Hematopoietic multipotent progenitor cell treated with erythropoietin and hydrocortisone succinate and interleukin-3 and kit ligand, for 17 days (in vitro differentiated cells): ENCODE data around the gene PCNX4.

Experiments
- DNase-seq: peaks from one replicate; pipeline ENCODE4 v3.0.0-alpha.2; 2015; ENCODE audit warnings: low spot score

The PCNX4 gene

GRCh38 chr14:60174352-60175254 lies 82.9 kb downstream of the PCNX4 start:
- DNase-seq: no peak

GRCh38 chr14:60175255-60175902 lies 83.7 kb downstream of the PCNX4 start:
- no peak for DNase-seq

- DNase-seq: no peak
Observed at GRCh38 chr14:60178164-60178563, 86.4 kb downstream of the PCNX4 start.

GRCh38 chr14:60178820-60179219 lies 87.1 kb downstream of the PCNX4 start:
- no peak for DNase-seq

GRCh38 chr14:60179431-60179869 lies 87.7 kb downstream of the PCNX4 start:
- no peak for DNase-seq

- no peak for DNase-seq
Observed at GRCh38 chr14:60183138-60183537, 91.4 kb downstream of the PCNX4 start.

- DNase-seq: no peak
Observed at GRCh38 chr14:60183741-60184140, 92.0 kb downstream of the PCNX4 start.

GRCh38 chr14:60184146-60184904 lies 92.6 kb downstream of the PCNX4 start:
- DNase-seq: peak; percentile 84

GRCh38 chr14:60184905-60185555 lies 93.3 kb downstream of the PCNX4 start:
- DNase-seq: no peak

GRCh38 chr14:60188115-60188514 lies 96.4 kb downstream of the PCNX4 start:
- no peak for DNase-seq

- no peak for DNase-seq
Observed at GRCh38 chr14:60188696-60189095, 97.0 kb downstream of the PCNX4 start.

- DNase-seq: no peak
Observed at GRCh38 chr14:60189923-60190840, 98.5 kb downstream of the PCNX4 start.

GRCh38 chr14:60195179-60195810 lies 103.6 kb downstream of the PCNX4 start:
- peak; percentile 21 for DNase-seq

GRCh38 chr14:60196291-60196690 lies 104.6 kb downstream of the PCNX4 start:
- peak; percentile 19 for DNase-seq

GRCh38 chr14:60197629-60198303 lies 106.0 kb downstream of the PCNX4 start:
- no peak for DNase-seq

GRCh38 chr14:60199321-60199720 lies 107.6 kb downstream of the PCNX4 start:
- DNase-seq: no peak

- no peak for DNase-seq
Observed at GRCh38 chr14:60204104-60204842, 112.5 kb downstream of the PCNX4 start.

GRCh38 chr14:60204843-60205774 lies 113.4 kb downstream of the PCNX4 start:
- DNase-seq: no peak
